Liver (tissue), 9 donors: ENCODE measurements around the gene CLEC16A. TPM values are rescaled to one million over a fixed set of nuclear protein-coding genes. Genes with fewer than 3 reads are reported as not detected.

ENCODE experiments used
- DNase-seq: peaks from one replicate; pipeline ENCODE4 v3.0.0-alpha.2; 2017; ENCODE audit warnings: low spot score
- H3K27ac ChIP-seq, 2 donors: one replicate each; pipeline ENCODE4 v1.7.0; 2013; ENCODE audit warnings: inconsistent platforms in 2 of 2, low read length in 2 of 2, control low read depth in 1 of 2, low read depth in 1 of 2, mild to moderate bottlenecking in 1 of 2
- H3K27me3 ChIP-seq, 4 donors: one replicate each; pipeline versions ENCODE4 v1.6.1 to v1.7.0; 2013; ENCODE audit warnings: low read length in 3 of 4, inconsistent platforms in 1 of 4, mild to moderate bottlenecking in 1 of 4, moderate library complexity in 1 of 4; ENCODE audit not compliant: control insufficient read depth in 4 of 4, insufficient read depth in 4 of 4
- H3K36me3 ChIP-seq, 4 donors: one replicate each; pipeline versions ENCODE4 v1.6.1 to v1.7.0; 2013; ENCODE audit warnings: low read length in 3 of 4, mild to moderate bottlenecking in 3 of 4, low read depth in 1 of 4, moderate library complexity in 1 of 4; ENCODE audit not compliant: control insufficient read depth in 4 of 4, insufficient read depth in 3 of 4
- H3K4me1 ChIP-seq, 4 donors: one replicate each; pipeline versions ENCODE4 v1.6.1 to v1.7.0; 2013; ENCODE audit warnings: low read length in 3 of 4, mild to moderate bottlenecking in 3 of 4, moderate library complexity in 1 of 4; ENCODE audit not compliant: control insufficient read depth in 4 of 4, insufficient read depth in 4 of 4
- H3K4me3 ChIP-seq, 3 donors: one replicate each; pipeline versions ENCODE4 v1.6.1 to v1.7.0; 2013; ENCODE audit warnings: low read length in 3 of 3, control low read depth in 1 of 3, low read depth in 1 of 3, mild to moderate bottlenecking in 1 of 3
- H3K9ac ChIP-seq, 2 donors: one replicate each; pipeline ENCODE4 v1.7.0; 2013; ENCODE audit warnings: low read length in 2 of 2, mild to moderate bottlenecking in 2 of 2, moderate library complexity in 2 of 2, control low read depth in 1 of 2, low read depth in 1 of 2
- H3K9me3 ChIP-seq, 4 donors: one replicate each; pipeline versions ENCODE4 v1.6.1 to v1.7.0; 2013; ENCODE audit warnings: low read length in 3 of 4; ENCODE audit not compliant: control insufficient read depth in 4 of 4
- ATF3 ChIP-seq: IDR thresholded peaks from 2 replicates; pipeline ENCODE4 v1.6.1; 2016; ENCODE audit warnings: antibody characterized with exemption
- CTCF ChIP-seq: fragments of 150-350 bp; IDR thresholded peaks from 2 replicates; pipeline ENCODE4 v1.5.1; 2017; ENCODE audit warnings: improper control_type of control experiment, low read depth, low read length; ENCODE audit not compliant: missing input control
- EGR1 ChIP-seq, 2 donors: IDR thresholded peaks; 2 replicates each; pipeline ENCODE4 v1.6.1; 2016 to 2018; ENCODE audit warnings: antibody characterized with exemption in 2 of 2, low read depth in 2 of 2
- FOXA1 ChIP-seq: IDR thresholded peaks from 2 replicates; pipeline ENCODE4 v1.6.1; 2016; ENCODE audit warnings: antibody characterized with exemption
- FOXA2 ChIP-seq: IDR thresholded peaks from 2 replicates; pipeline ENCODE4 v1.6.1; 2016; ENCODE audit warnings: antibody characterized with exemption
- GABPA ChIP-seq, 2 donors: IDR thresholded peaks in 1 of 2; conservative IDR thresholded peaks in 1 of 2; 2 replicates each; pipeline ENCODE4 v1.6.1; 2016; ENCODE audit warnings: antibody characterized with exemption in 2 of 2, mild to moderate bottlenecking in 1 of 2, moderate library complexity in 1 of 2
- HNF4A ChIP-seq, 2 donors: conservative IDR thresholded peaks; 2 replicates each; pipeline ENCODE4 v1.6.1; 2016; ENCODE audit warnings: antibody characterized with exemption in 2 of 2, mild to moderate bottlenecking in 2 of 2
- HNF4G ChIP-seq: IDR thresholded peaks from 2 replicates; pipeline ENCODE4 v1.6.1; 2016; ENCODE audit warnings: antibody characterized with exemption
- JUND ChIP-seq, 2 donors: IDR thresholded peaks; 2 replicates each; pipeline ENCODE4 v1.6.1; 2016; ENCODE audit warnings: antibody characterized with exemption in 2 of 2
- MAX ChIP-seq: IDR thresholded peaks from 2 replicates; pipeline ENCODE4 v1.6.1; 2016; ENCODE audit warnings: antibody characterized with exemption
- NR2F2 ChIP-seq: IDR thresholded peaks from 2 replicates; pipeline ENCODE4 v1.6.1; 2016; ENCODE audit warnings: antibody characterized with exemption
- RAD21 ChIP-seq, 2 donors: IDR thresholded peaks; 2 replicates each; pipeline ENCODE4 v1.6.1; 2016; ENCODE audit warnings: antibody characterized with exemption in 2 of 2, mild to moderate bottlenecking in 2 of 2
- RXRA ChIP-seq, 2 donors: IDR thresholded peaks; 2 replicates each; pipeline ENCODE4 v1.6.1; 2017 to 2018; ENCODE audit warnings: antibody characterized with exemption in 2 of 2, mild to moderate bottlenecking in 1 of 2
- SP1 ChIP-seq: IDR thresholded peaks from 2 replicates; pipeline ENCODE4 v1.6.1; 2018; ENCODE audit warnings: antibody characterized with exemption, mild to moderate bottlenecking
- TAF1 ChIP-seq: conservative IDR thresholded peaks from 2 replicates; pipeline ENCODE4 v1.6.1; 2016; ENCODE audit warnings: antibody characterized with exemption, mild to moderate bottlenecking
- YY1 ChIP-seq: IDR thresholded peaks from 2 replicates; pipeline ENCODE4 v1.6.1; 2016; ENCODE audit warnings: antibody characterized with exemption, mild to moderate bottlenecking
- WGBS: extraction: QIAGEN DNeasy Blood & Tissue Kit; methylation state at CpG from one replicate; pipeline ENCODE4 v1.1.7; 2013; 5-methylcytosine and 5-hydroxymethylcytosine counted together
- polyA plus RNA-seq, 2 donors: library from polyadenylated mRNA; stranded (reverse) in 1 of 2; unstranded in 1 of 2; fragments of 200-250 nt in 1 of 2; fragments of >200 nt in 1 of 2; fragmentation: Nextera tagmentation in 1 of 2; extraction: Ambion mirVana in 1 of 2; gene quantifications; one replicate each; pipeline versions ENCODE4 v1.2.1 to v1.2.3, GENCODE V29; 2013 to 2015
- total RNA-seq, 2 donors: library from RNA; depleted of rRNA; stranded (reverse); fragments of >200 nt; gene quantifications; one replicate each; pipeline ENCODE4 v1.2.3, GENCODE V29; 2014
- TF ChIP-seq, protein P1 (sequence below): IDR thresholded peaks from 2 replicates; pipeline ENCODE4 v1.6.1; 2016; ENCODE audit warnings: antibody characterized with exemption, mild to moderate bottlenecking
- TF ChIP-seq, protein P2 (sequence below): IDR thresholded peaks from 2 replicates; pipeline ENCODE4 v1.6.1; 2016; ENCODE audit warnings: antibody characterized with exemption
- donor health status: healthy.
- donor health status: healthy.
- donor health status: healthy.
- donor health status: healthy.
- donor health status: healthy.

Gene CLEC16A
- total and polyA plus RNA-seq, 4 donors, result 9.7 to 23.0 (median 17.4) TPM

GRCh38 chr16:10933865-10934264 is 10.5 kb upstream of the CLEC16A start:
- no peaks in the 10 kb centered on the region for H3K27me3 ChIP-seq
- H3K9ac ChIP-seq, result no peak overlapping the region
- H3K4me1 ChIP-seq, result peaks cover 19 to 80% (median 67%) of the 10 kb centered on the region in 4 donors
- peaks cover 0 to 2% (median 0%) of the 10 kb centered on the region in 4 donors for H3K36me3 ChIP-seq
- no peak for DNase-seq
- no peak for TF ChIP-seq SP1
- no peak for TF ChIP-seq MAX
- TF ChIP-seq EGR1 (IDR thresholded peaks at IDR 0.05; ENCODE audit: low read depth in 2 of 2), result no peak
- TF ChIP-seq CTCF, result no peak
- no peaks in the 10 kb centered on the region for H3K9me3 ChIP-seq
- H3K27ac ChIP-seq, result no peak overlapping the region
- H3K4me3 ChIP-seq, result no peak overlapping the region
- 88% methylated on average over 8 of the region's 8 CpGs for WGBS

DNA sequence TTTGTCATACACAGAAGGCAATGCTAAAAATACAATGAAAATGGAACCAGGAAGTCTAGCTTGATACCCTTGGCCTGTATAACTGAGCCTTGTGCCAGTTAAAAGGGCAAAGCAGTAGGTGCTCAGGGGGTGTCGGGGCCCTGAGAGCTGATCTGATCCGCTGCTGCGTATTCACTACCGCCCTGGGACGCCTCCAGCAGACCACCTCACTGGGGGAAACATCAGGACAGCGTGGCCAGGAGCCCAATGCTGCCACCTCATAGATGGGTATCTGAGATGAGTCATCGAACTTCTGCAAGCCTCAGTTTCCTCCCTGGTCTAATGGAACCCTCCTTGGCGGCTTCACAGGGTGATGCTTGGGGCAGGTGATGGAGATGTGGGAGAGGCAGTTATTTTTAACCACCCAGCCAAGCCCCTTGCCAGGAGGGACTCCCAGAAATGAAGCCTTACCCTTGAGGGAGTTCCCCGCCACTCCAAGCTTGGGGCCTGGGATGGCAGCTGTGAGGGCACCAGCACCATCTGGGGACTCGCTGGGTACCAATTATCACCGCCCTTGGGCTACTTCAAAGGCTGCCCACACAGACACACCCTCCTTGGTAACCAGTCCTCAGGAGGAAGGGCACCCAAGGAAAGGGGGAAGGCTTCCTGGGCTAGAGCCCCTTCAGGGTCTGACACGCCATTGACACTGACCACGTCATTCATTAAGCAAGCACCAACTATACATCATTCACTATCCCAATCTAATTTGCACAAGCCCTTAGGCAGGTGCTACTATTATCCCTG is 9.8 kb upstream of the CLEC16A start:
- DNase-seq, result no peak
- 95% methylated on average over 13 of the region's 13 CpGs for WGBS
- no peaks in the 10 kb centered on the region for H3K27me3 ChIP-seq
- peaks cover 22 to 80% (median 69%) of the 10 kb centered on the region in 4 donors for H3K4me1 ChIP-seq
- no peaks in the 10 kb centered on the region for H3K9me3 ChIP-seq
- peaks cover 0 to 2% (median 0%) of the 10 kb centered on the region in 4 donors for H3K36me3 ChIP-seq
- no peak for TF ChIP-seq HNF4A (conservative IDR thresholded peaks at IDR 0.05)
- TF ChIP-seq JUND (IDR thresholded peaks at IDR 0.05), result no peak
- no peak for TF ChIP-seq MAX
- no peak for TF ChIP-seq FOXA2
- TF ChIP-seq RAD21 (IDR thresholded peaks at IDR 0.05), result no peak
- no peak for TF ChIP-seq RXRA (IDR thresholded peaks at IDR 0.05)
- TF ChIP-seq EGR1 (IDR thresholded peaks at IDR 0.05; ENCODE audit: low read depth in 2 of 2), result no peak
- no peak for TF ChIP-seq NR2F2
- no peak for TF ChIP-seq YY1
- TF ChIP-seq, protein P1, sequence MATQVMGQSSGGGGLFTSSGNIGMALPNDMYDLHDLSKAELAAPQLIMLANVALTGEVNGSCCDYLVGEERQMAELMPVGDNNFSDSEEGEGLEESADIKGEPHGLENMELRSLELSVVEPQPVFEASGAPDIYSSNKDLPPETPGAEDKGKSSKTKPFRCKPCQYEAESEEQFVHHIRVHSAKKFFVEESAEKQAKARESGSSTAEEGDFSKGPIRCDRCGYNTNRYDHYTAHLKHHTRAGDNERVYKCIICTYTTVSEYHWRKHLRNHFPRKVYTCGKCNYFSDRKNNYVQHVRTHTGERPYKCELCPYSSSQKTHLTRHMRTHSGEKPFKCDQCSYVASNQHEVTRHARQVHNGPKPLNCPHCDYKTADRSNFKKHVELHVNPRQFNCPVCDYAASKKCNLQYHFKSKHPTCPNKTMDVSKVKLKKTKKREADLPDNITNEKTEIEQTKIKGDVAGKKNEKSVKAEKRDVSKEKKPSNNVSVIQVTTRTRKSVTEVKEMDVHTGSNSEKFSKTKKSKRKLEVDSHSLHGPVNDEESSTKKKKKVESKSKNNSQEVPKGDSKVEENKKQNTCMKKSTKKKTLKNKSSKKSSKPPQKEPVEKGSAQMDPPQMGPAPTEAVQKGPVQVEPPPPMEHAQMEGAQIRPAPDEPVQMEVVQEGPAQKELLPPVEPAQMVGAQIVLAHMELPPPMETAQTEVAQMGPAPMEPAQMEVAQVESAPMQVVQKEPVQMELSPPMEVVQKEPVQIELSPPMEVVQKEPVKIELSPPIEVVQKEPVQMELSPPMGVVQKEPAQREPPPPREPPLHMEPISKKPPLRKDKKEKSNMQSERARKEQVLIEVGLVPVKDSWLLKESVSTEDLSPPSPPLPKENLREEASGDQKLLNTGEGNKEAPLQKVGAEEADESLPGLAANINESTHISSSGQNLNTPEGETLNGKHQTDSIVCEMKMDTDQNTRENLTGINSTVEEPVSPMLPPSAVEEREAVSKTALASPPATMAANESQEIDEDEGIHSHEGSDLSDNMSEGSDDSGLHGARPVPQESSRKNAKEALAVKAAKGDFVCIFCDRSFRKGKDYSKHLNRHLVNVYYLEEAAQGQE, result no peak
- TF ChIP-seq CTCF, result no peak
- TF ChIP-seq FOXA1, result no peak
- no peak for TF ChIP-seq ATF3
- TF ChIP-seq, protein P2, sequence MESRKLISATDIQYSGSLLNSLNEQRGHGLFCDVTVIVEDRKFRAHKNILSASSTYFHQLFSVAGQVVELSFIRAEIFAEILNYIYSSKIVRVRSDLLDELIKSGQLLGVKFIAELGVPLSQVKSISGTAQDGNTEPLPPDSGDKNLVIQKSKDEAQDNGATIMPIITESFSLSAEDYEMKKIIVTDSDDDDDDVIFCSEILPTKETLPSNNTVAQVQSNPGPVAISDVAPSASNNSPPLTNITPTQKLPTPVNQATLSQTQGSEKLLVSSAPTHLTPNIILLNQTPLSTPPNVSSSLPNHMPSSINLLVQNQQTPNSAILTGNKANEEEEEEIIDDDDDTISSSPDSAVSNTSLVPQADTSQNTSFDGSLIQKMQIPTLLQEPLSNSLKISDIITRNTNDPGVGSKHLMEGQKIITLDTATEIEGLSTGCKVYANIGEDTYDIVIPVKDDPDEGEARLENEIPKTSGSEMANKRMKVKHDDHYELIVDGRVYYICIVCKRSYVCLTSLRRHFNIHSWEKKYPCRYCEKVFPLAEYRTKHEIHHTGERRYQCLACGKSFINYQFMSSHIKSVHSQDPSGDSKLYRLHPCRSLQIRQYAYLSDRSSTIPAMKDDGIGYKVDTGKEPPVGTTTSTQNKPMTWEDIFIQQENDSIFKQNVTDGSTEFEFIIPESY, result no peak
- no peak for TF ChIP-seq HNF4G
- no peak for TF ChIP-seq TAF1
- no peak for TF ChIP-seq GABPA (IDR thresholded peaks at IDR 0.05 in 1 of 2, conservative IDR thresholded peaks at IDR 0.05 in 1 of 2)
- TF ChIP-seq SP1, result no peak
- no peak overlapping the region for H3K9ac ChIP-seq
- H3K27ac ChIP-seq, result no peak overlapping the region
- H3K4me3 ChIP-seq, result no peak overlapping the region
